Measurements from ENCODE around the gene SPG11.
"Not testable (repeated sequence)": the region's sequence is repeated elsewhere in the genome, so short reads cannot be mapped to it uniquely, and the experiment has no call there.

Gene SPG11

DNA sequence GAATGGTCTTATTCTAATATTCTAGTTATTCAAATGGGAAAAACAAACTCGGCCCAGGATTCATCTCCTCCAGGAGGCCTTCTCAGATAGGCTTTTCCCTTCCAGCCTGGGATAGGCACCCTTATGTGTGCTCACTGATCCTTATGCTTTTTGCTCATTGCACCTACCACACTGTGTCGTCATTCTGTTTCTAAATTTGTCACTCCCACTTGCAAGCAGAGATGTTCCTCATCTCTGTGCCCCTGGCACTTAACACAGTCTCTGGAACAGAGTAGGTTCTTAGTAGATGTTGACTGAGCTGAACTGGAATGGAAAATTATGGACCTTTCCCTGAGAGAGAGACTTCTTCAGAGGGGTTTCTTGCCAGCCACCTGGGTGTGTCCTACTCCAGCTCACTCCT is 18.7 kb upstream of the SPG11 start:
- DNase-seq = no peak

DNA sequence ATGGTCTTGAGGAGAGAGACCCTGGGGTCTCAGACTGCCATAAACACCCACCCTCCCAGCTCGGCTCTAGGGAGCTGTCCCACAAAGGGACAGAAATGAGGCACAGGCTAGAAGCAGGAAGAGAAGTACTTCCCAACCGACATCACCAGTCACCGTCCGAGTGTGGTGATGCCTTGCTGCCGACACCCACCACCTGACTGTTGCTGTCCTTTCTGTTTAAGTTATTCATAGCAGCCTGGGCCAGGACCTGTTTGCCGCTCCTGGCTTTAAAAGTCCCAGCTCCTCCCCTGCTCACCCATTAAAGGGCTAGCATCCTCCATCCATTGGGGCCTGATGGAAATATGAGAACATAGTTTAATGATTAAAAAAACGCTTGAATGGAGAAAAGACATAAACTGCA is 13.2 kb upstream of the SPG11 start:
- no peak for DNase-seq

DNA sequence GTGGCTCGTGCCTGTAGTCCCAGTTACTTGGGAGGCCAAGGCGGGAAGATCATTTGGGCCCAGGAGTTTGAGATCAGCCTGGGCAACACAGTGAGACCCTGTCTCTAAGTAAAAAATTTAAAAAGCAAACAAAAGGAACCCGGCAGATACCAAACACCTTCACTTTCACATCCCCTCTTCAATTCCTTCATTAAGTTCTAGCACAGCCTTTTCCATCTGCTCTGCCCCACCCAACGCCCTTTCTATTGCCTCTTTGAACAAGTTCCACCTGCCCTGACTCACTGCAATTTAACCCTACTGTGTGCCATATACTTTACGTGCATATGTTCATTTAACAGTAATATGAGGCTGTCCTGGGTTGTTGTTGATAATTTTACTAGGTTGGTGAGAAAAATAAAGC is 12.4 kb upstream of the SPG11 start:
- DNase-seq = no peak

DNA sequence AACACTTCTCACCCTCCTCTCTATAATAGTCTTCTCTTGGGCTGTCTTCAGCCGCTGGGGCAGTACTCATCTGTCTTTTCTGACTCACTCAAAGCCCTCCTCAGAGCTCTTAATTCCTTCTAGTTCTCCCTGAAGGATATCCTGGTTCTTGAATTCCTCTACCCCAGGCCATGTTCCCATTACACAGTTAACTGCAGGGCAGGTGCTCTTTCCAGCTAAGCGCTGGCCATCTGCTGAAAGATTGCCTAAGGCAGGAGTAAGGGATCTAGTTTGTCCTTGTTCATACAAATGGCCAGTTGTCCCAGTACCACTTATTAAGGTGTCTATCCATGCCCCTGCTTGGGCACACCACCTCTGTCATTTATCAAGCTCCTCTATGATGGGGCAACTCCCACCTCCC is 10.2 kb upstream of the SPG11 start:
- no peak for DNase-seq

DNA sequence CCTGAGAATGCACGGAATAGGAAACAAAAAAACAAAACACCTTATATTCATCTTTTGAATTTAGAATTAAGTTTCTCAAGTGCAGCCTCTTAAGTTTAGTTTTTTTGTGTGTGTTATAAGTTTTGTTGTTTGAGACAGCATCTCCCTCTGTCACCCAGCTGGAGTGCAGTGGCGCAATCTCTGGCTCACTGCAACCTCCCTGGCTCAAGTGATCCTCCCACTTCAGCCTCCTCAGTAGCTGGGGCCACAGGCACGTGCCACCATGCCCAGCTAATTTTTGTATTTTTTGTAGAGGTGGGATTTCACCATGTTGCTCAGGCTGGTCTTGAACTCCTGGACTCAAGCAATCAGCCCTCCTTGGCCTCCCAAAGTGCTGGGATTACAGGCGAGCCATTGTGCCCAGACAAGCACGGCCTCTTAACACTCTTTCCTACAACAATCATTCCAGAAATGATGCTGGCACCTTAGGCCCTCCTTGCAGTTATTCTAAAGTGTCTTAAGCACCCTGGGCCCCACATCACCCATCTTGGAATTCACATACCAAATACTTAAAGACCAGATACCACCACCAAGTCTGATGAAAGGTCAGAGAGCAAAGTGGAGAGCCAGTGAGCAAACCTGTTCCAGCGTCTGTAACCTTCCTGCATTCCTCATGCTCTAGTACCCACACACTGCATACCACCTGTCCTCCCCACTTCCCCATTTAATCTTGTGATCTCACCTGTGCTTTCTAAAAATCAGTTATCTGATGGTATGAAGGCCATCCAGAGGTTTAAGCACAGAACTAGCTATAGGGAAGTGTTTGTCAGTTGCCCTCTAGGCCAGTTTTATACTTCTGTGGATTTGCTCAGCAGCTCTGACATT is 6.9 kb upstream of the SPG11 start:
- no peak for DNase-seq

DNA sequence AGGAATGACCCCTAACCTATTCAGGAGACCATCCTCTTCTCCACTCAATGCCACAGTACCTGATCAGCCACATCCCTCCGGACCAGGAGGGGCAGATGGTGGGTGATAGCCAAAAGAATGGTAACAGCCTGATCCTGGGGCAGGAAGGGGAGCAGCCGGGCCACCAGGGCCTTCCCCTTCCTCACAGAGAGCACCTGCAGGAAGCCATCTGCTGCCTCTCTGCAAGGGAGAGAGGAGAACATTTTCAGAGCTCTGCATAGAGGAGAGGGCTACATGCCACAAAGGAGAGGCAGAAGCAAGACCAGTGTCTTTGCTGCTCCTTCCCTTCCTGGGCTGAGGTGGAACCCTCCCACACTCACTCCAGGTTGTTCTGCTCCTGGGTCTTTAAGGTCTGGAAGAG is 5.5 kb upstream of the SPG11 start:
- DNase-seq = no peak

DNA sequence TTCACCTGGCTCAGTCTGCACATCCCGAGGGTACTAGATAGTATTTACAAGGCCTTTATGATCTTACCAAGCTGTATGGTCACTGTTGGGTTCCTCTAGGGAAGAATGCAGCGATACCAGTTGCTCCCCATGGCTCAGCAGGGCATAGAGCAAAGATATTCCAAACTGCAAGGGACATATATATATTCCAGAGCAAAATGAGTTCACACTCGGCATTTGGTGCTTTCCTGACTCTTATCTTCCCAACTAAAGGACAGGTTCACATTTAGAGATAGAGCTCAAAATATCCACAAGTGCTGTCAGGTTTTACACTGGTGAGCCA is 3.5 kb upstream of the SPG11 start:
- no peak for DNase-seq

DNA sequence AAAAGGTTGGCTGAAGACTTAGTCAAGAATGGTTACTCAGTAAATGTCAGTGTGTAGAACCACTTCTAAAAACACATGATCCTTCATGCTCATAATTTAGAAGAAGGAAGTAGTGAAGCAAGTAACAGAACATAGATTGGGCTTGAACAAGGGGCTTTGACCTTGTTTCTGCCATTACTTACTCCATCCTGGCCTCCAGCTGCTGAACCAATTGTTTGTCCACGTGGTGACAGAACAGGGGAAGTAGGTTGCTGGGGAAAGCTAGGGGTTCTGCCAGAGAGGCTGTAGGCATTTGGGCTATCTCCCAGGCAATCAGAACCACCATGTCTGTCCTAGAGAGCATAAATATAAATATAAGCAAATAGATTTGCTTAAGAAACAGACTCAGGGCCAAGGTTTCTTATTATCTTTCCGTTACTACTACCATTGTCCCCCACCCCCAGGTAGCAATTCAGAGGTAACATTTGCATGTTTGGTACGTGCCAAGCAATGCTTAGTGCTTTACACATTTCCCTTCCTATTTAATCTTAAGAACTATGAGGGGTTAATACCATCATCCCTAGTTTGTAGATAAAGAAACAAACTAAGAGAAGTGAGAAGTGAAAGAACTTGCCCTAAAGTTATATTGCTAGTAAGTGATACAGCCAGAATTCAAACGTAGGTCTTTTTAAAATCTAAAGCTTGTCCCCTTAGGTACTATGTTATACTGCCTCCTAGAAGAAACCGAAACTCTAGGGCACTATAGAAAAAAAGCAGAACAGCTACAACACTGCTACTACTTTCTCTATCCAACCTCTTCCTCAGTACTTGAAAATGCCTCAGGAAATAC is 3.0 kb upstream of the SPG11 start:
- no peak for DNase-seq

DNA sequence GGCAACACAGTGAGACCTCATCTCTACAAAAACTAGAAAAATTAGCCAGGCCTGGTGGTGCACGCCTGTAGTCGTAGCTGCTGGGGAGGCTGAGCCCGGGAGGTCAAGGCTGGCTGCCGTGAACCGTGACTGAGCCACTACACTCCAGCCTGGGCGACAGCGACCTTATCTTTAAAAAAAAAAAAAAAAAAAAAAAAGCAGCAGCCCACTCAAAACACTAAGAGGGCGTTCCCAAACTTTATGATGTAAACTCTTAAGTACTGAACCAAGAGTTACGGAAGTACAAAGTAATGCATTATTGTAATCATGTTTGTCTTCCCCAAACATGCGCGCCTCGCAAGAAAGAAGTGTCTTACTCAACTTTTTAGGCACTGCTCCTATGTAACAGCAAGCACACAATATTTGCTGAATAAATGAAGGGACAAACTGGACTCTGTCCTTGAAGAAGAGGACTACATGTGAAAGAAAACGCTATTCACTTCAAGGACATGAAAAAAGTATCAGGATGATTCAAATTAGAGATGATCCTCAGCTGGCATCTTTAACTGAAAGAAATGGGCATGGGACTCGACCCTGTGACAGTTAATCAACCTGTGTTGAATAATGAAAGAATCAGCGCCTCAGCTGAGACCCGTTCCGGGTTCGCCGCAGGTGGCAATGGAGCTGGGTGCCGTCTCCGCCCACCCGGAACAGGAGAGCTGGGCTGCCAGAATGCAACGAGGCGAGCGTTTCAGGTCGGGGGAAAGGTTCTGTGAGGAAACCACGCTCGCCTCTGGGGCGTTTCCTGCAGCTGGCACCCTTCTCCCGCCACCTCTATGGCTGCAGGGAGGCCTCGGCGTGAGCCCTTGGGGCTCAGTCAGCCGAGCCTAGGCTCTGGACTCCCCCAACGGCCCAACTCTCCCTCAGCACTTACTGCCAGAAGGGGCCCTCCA is 718 bp downstream of the SPG11 start:
- DNase-seq = peak; percentile 2

DNA sequence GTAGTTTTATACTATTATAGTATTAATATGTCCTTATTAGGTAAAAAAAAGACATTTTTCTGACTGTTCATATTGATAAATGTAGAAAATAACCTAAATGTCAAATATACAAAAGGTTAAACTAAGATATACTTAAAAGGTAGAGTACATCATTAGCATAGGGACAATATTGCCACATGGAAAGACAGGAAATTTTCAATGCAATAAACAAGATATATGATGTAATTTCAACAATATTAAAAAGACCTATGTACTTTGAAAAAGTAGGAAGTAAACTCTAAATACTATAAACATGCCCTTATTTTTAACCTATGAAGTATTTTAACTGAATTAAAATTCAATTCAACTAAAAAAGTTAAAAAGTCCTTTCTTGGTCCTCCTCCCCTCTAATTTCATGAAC is 1.9 kb downstream of the SPG11 start:
- no peak for DNase-seq

DNA sequence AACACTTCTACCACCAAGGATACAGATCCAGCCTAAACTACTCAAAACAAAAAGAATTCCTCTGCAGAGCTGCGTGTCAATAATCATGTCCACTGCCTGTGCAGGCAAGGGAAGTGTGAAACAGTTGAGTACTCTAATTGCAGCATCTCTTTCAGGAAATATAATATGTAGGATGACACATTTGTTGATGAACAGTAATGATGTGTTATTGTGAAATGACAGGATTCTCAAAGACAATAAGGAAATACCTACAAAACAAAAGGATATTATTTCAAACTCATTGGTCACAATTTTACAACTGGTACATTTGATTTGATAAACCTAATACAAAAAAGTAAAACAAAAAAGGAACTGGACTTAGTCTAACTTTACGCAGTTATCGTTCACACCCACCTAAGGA is 4.4 kb downstream of the SPG11 start:
- DNase-seq = no peak

DNA sequence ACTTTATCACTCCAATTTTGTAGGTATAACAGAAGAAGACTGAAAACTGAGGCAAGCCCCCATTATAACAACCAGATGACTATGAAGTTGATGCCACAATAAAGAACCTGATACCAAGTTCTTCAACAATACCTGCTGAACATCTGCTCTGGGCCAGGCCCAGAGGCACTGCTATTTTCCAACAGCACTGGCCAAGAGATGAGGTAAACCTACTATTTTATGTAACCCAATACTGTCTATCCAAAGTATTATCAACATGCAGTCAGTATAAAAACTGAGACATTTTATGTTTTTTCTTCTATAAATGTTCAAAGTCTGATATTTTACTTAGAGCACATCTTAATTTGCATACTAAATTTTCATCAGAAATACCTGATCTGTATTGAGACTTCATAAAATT is 6.1 kb downstream of the SPG11 start:
- no peak for DNase-seq

DNA sequence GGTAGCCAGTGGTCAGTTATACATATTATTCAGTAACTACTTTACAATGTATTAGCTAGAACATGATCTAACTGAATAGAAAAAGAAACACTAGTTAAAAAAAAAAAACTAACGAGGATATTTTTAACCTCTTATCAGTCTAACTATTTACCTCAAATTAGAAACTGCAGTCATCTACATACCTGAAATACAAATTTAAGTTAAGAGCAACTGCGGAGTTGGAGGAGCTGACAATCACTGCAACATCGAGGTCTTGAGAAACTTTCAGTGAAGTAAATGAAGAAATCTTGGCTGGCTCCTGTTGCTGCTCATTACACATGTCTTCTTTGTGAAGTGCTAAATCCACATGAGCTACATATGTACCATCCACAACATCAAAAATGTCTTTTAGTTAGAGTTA is 6.5 kb downstream of the SPG11 start:
- no peak for DNase-seq

DNA sequence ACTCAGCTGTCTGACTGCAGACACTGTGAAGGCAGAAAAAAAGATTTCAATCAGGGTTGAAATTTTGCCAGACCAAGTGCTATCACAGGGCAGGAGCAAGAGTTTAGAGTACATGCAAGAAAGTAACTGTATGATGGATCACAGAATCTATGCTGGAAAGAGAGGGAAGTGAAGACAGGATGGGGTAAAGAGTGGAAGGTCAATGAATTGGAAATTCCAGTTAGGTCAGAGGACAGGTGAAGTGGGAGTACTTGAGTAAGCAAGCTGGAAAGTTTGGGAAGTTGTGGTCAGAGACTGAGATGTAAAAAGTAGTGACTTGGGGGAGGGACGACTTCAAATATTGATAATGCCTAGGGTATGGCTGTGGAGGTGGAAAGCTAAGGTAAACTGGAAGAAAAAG is 7.2 kb downstream of the SPG11 start:
- DNase-seq = no peak

DNA sequence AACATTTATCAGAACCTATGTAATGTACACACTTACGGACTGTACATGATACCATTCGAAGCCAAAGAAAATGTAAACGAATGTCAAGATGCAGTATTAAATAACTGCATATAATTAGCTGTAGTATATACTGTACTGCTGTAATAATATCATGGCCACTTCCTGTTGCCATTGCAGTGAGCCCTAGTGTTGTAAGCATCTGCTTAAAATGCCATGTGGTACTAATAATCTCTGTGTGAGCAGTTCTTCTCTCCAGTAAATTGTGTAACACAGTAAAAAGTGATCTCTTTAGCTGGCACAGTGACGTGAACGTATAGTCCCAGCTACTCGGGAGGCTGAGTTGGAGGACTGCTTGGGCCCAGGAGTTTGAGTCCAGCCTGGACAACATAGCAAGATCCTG is 8.6 kb downstream of the SPG11 start:
- no peak for DNase-seq

DNA sequence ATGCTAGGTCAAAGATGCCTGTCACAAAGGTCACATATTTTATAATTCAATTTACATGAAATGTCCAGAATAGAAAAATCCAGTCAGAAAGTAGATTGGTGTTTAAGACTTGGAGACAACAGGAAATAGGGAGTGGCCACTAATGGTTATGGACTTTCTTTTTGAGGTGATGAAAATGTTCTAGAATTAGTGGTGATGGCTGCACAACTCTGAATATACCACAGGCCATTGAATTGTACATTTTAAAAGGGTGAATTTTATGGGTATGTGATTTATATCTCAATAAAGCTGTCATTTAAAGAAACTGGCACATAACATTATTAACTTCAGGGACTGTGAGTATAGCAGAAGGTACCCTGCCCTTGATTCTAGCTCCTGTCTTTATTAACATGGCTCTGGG is 15.8 kb downstream of the SPG11 start:
- DNase-seq = no peak

DNA sequence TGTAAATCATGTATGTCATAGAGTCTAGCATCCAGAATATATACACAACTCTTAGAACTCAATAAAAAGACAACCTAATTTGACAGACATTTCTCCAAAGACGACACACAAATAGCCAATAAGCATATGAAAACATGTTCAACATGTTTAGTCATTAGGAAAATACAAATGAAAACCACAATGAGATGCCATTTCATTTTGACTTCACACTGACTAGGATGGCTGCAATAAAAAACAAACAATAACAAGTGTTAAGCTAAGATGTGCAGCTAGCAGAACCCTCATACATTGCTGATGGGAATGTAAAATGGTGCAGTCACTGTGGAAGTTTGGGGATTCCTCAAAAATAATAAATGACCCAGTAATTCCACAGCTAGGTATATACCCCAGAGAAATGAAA is 16.4 kb downstream of the SPG11 start:
- no peak for DNase-seq

DNA sequence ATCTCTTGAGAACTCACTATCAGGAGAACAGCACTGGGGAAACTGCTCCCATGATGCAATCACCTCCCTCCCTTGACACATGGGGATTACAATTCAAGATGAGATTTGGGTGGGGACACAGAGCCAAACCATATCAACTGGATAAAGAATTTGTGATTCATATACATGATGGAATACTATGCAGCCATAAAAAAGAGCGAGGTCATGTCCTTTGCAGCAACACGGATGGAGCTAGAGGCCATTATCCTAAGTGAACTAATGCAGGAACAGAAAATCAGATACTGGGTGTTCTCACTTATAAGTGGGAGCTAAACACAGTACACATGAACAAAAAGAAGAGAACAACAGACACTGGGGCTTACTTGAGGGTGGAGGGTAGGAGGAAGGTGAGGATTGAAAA is 17.0 kb downstream of the SPG11 start:
- DNase-seq = no peak

DNA sequence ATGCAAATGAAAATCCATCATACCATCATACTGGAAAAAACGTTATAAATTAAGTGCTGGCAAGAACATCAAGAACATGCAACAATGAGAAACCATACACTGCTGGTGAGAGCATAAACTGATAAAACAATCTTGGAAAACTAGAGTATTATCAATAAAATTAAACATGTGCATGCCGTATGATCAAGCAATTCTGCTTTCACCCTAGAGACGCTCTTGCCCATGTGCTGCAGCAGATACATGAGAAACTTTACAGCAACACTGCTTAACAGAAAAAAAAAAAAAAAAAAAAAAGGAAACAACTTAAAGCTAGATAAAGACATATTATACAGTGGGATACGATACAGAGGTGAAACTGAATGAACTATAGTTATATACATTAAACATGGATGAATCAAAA is 21.8 kb downstream of the SPG11 start:
- DNase-seq = no peak

DNA sequence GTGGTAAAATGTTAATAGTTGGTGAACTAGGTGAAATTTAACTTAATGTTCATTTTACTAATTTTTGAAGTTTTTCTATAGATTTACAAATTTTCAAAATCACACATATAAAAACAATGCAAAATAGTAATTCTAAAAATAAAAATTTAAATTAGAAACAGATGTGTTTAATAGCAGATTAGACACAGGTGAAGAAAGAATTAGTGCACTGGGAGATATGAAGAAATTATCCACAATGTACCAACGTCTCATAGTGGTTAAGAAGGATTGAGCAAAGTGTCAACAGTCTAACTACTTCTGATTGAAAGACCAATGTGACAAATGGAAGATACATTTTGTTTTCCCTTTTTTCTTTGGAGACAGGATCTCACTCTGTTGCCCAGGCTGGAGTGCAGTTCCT is 26.5 kb downstream of the SPG11 start:
- DNase-seq = no peak

DNA sequence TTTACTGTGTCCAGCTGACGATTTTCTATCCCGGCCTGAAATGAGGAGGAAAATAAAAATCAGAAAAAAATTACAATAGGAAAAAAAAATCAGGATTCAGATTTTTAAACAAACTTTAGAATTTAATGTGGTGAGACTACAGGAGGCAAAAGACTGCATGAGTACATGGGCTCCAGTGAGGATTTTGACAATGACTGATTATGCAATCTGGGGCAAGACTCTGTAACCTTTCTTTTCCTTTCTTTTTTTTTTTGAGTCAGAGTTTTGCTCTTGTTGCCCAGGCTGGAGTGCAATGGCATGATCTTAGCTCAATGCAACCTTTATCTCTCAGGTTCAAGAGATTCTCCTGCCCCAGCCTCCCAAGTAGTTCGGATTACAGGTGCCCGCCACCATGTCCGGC is 29.9 kb downstream of the SPG11 start:
- DNase-seq = no peak

DNA sequence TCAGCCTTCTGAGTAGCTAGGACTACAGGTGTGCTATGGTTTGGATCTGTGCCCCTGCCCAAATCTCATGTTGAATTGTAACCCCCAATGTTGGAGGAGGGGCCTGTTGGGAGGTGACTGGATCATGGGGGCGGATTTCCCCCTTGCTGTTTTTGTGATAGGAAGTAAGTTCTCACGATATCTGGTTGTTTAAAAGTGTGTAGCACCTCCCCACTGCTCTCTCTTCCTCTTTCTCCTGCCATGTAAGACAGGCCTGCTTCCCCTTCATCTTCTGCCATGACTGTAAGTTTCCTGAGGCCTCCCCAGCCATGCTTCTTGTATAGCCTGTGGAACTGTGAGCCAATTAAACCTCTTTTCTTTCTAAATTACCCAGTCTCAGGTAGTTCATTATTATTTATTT is 38.2 kb downstream of the SPG11 start:
- not testable (repeated sequence) for DNase-seq

DNA sequence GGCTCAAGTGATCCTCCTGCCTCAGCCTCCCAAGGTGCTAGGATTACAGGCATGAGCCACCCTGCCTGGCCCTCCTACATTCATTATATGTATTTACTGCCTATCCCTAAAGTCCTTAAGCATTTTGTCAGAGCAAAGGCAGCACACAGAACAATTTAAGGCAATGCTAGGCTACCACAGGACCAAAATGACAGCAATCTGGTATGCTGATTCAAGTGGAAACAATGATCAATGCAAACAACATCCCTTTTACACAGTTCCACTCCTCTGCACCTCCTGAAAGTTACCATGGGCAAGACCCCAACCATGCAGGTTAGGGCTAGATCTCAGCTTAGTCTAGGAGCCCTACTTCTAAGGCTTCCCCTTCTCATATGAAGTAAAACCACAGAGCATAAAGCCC is 40.3 kb downstream of the SPG11 start:
- no peak for DNase-seq

DNA sequence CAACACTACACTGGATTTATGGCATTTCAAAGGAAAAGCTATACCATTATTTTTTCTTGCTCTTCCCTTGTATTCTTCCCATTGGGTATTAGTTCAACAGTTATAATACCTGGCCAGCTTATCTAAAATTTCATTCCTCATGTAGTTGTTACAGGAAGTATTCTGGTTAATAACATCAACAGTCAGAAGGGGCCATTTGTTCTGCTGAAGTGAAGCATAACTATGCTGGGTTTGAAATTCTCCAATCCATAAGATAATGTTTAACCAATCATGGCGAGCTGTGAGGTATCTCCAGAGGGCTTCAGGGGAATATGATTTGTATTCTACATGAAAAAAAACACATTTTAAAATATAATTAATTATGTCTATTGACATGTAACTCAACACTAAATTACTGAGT is 43.4 kb downstream of the SPG11 start:
- DNase-seq = no peak
